ENCODE data around the gene TMEM187. TPM values are rescaled to one million over a fixed set of nuclear protein-coding genes. Genes with fewer than 3 reads are reported as not detected.

Gene TMEM187
- total RNA-seq, 1 donor = 15.6 TPM

- peak in 2 of 3 donors; percentile 48 to 52 for DNase-seq (ENCODE audit: low read depth in 2 of 3, low spot score in 2 of 3)
These were observed 37.7 kb upstream of the TMEM187 start, which contains the start of gene NAA10 for GRCh38 chrX:153934762-153935325. Gene NAA10, minus strand, starts transcription at chrX:153935037. Its CDS starts 133 bp downstream, at chrX:153934904.

DNA sequence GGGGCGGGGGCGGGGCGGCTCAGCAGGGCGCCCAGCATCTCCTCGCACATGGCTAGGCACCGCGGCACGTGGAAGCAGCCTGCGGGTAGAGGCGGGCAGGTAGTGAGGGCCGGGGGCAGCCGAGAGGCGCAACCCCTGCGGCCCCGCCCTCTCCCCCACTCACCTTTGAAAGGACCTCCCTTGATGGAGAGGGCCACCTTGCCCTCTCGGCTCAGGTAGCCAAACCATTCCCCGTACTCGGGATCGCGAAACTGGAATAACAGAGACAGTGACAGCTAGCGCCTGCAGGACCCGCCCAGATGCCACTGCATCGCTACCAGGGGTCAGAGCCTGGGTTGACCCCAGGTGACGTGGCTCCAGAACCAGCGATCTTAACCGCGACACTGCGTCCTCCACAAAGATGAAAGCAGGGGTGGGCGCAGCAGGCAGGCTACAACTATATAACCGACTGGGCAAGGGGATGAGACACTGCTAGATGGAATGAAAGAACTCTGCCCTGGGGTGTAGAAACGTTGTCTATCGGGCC is 37.2 kb upstream of the TMEM187 start:
- no peak for DNase-seq (ENCODE audit: low read depth in 2 of 3, low spot score in 2 of 3)

DNA sequence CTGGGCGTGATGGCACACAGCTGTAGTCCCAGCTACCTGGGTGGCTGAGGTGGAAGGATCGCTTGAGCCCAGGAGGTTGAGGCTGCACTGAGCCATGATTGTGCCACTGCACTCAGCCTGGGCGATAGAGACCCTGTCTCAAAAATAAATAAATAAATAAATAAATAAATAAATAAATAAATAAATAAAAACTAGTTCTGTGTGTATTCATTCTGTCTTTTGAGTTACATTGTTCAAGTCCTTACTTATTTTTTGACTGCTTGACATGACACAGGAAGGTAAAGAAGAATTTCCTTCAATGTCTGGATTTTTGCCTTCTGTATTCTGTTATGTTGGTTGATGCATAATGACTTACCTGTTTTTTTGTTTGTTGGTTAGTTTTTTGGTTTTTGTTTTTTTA is 35.5 kb upstream of the TMEM187 start:
- no peak for DNase-seq (ENCODE audit: low read depth in 2 of 3, low spot score in 2 of 3)

DNA sequence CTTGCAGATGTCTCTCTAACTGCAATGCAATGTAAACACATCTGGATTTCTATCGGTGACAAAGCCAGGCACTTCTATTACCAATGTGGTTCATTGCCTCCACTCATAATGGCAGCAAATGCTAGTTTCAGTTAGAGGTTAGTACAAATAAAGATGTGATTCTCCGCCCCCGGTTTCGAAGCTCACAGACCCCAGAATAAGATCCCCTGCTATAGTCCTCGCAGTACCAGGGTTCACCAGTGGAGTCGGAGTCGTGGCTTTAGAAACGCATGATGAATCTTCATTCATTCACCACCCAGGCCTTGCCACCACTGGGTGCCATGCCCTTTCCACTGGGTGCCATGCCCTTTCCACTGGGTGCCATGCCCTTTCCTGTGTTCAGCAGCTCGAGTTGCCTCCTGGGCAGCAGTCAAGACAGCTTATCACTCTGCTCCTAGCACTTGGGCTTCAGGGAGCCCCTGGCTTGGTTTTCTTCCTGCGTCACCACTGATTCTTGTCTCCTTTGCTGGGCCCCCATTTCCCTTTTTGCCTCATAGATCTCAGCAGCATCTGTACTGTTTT is 34.2 kb upstream of the TMEM187 start:
- no peak for DNase-seq (ENCODE audit: low read depth in 2 of 3, low spot score in 2 of 3)

GRCh38 chrX:153939573-153939972 is 33.0 kb upstream of the TMEM187 start:
- no peak for DNase-seq (ENCODE audit: low read depth in 2 of 3, low spot score in 2 of 3)

DNA sequence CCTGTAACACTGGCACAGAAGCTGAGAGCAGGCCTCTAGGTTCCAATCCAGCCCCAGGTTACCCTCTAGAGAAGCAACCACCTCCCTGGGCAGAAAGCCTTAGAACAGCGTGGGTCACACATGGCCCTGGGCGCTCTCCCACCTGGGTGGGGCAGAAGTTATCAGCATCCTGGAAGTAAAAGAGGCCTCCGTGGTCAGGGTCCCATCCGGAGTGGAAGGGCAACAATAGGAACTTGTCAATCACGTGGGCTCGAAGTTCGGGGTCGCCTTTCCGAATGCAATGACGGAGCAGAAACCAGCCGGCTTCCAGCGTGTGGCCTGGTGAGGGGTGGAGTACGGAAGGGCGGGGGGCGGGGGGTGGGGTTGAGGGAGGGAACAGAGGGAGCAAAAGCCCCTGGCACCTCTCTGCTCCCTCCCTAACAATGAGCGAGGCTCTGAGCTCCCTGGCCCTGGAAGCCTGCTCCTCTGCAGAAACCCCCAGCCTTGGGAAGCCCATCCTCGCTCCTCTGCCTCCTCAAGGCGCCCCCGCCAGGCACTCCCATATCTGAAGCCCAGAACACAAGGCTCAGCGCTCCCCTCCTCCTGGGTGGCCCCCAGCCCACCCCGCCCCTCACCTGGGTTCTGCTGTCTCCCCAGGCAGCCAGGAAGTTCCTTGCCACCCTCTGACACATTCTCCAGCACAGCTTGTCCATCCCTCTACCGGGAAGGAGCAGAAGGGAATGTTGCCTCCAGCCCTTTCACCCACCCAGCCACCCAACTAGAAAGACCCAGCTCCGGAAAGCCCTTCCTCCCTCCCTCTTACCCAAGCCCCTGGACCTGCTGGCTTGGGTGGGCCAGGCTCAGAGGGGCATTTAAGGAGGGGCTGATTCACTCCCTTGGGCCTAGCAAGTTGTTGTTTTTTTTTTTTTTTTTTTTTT is 31.0 kb upstream of the TMEM187 start:
- peak in 1 of 3 donors; percentile 53 for DNase-seq (ENCODE audit: low read depth in 2 of 3, low spot score in 2 of 3)

- no peak for DNase-seq (ENCODE audit: low read depth in 2 of 3, low spot score in 2 of 3)
These were observed 28.3 kb upstream of the TMEM187 start, which contains the start of gene RENBP for GRCh38 chrX:153944140-153944799. Gene RENBP, minus strand, starts transcription at chrX:153944643. Its CDS starts 33 bp downstream, at chrX:153944610.

- no peak for DNase-seq (ENCODE audit: low read depth in 2 of 3, low spot score in 2 of 3)
These were observed 27.8 kb upstream of the TMEM187 start for GRCh38 chrX:153944800-153945150.

- DNase-seq (ENCODE audit: low read depth in 2 of 3, low spot score in 2 of 3) = no peak
These were observed 26.3 kb upstream of the TMEM187 start for GRCh38 chrX:153945956-153946943.

- peak; percentile 57 to 85 (median 76) for DNase-seq (ENCODE audit: low read depth in 2 of 3, low spot score in 2 of 3)
These were observed 25.4 kb upstream of the TMEM187 start for GRCh38 chrX:153947009-153947769.

- no peak for DNase-seq (ENCODE audit: low read depth in 2 of 3, low spot score in 2 of 3)
These were observed 24.5 kb upstream of the TMEM187 start for GRCh38 chrX:153948002-153948466.

DNA sequence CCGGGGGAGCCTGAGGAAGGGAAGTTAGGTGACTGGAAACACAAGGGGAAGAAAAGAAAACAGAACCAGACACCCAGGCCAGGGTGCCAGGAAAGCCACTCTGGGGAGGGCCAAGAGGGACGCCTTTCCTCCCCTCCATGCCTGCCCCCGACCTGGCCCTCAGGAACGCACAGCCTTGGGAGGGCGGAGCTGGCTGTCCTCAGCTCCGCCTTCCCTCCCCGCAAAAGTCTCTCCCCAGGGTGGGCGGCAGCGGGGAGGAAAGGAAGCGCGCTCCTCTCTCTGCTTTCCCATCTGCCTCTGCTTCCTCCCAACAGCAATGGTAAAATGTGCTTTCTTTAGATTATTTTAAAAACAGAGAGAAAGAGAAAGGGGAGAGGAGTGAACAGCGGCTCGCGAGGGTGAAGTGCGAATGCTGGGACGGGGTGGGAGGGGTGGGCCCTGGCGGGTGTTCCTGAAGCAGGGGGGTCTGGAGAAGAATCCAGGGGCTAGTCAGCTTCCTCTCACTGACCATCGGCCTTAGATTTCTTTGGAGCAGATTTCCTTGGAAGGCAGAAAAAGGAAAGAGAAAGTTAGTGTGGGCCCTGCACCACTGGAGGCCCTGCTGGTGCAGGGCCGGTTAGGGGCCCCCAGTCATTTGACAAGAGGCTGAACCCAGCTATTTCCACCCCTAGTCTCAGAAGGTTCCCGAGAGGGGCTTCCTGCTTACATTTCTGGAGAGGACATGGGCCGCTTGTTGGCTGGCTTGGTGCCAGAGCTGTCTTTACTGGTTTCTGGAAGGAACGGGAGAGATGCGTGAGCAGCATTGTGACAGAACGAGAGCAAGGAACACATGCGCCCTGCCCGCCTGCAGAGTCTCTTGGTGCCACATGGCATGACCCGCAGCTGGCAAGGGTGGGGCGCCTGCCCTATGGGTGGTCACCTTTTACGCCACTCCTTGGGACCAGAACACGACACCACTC is 23.4 kb upstream of the TMEM187 start:
- DNase-seq (ENCODE audit: low read depth in 2 of 3, low spot score in 2 of 3) = no peak

DNA sequence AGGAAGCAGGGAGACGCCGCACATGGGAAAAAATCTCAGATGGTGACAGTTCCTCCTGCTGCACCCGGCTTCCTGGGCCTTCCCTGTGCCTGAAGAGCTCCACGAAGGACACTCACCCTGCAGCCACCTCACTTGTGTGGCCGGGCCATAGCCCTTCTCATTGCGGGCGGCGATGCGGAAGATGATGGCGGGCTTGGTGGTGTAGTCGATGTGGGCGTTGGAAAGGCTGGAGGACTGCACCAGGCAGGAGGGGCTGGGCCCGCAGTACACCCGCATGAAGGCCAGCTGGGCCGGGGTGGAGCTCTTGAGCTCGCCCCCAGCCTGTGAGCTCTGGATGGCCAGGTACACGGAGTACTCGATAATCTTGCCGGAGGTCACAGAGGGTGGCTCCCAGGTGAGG is 22.4 kb upstream of the TMEM187 start:
- DNase-seq (ENCODE audit: low read depth in 2 of 3, low spot score in 2 of 3) = no peak

- DNase-seq (ENCODE audit: low read depth in 2 of 3, low spot score in 2 of 3) = no peak
These were observed 20.7 kb upstream of the TMEM187 start for GRCh38 chrX:153951683-153952372.

DNA sequence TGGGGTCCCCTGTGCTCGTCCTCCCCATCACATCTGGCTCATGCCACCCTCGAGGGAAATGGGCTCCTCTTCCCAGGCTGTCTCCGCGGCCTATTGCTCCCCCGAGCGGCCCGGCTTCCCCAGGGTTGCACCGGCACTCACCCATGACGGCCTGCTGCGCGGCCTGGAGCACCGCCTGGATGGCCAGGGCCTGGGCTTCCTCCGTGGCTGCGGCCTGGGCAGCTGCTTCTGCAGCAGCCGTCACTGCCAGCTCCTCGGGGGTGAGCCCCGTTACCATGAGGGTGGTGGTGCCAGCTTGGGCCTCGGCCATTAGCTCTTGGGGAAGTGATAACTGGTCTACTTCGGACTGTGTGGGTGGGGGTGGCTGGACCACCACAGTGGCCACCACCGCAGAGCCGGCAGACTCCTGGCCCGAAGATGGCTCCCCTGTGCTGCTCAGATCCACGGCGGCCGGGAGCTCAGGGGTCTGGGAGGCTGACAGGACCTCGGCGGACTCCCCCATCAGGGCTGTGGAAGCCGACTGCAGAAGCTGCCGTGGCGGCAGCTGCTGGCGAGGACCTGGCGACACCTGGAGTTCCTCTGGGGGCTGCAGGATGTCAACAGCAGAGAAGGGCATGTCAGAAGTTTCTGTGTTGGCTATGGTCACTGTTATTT is 20.1 kb upstream of the TMEM187 start:
- DNase-seq (ENCODE audit: low read depth in 2 of 3, low spot score in 2 of 3) = no peak

- peak in 2 of 3 donors; percentile 58 to 71 for DNase-seq (ENCODE audit: low read depth in 2 of 3, low spot score in 2 of 3)
These were observed 19.2 kb upstream of the TMEM187 start for GRCh38 chrX:153953342-153953830.
